H9 (cell line): Measurements from ENCODE around the gene DAB1. TPM values are rescaled to one million over a fixed set of nuclear protein-coding genes. Genes with fewer than 3 reads are reported as not detected.

ENCODE experiments used
- DNase-seq: peaks from one replicate; pipeline ENCODE4 v3.0.0-alpha.2; 2017
- H2AFZ ChIP-seq: one replicate; pipeline ENCODE4 v1.6.1; 2013; ENCODE audit warnings: mild to moderate bottlenecking, low read length, control low read depth, moderate library complexity
- H2AK5ac ChIP-seq: 2 replicates; pipeline ENCODE4 v1.6.1; 2013; ENCODE audit warnings: low read length, control low read depth, mixed read lengths; ENCODE audit not compliant: insufficient read length
- H2BK120ac ChIP-seq: one replicate; pipeline ENCODE4 v1.6.1; 2013; ENCODE audit warnings: low read depth, mild to moderate bottlenecking, low read length, control low read depth, inconsistent platforms; ENCODE audit not compliant: poor library complexity, severe bottlenecking
- H2BK12ac ChIP-seq: 2 replicates; pipeline ENCODE4 v1.6.1; 2013; ENCODE audit warnings: low read length, control low read depth, mixed read lengths, low read depth; ENCODE audit not compliant: insufficient read length
- H2BK15ac ChIP-seq: 2 replicates; pipeline ENCODE4 v1.6.1; 2013; ENCODE audit warnings: low read depth, low read length, control low read depth
- H2BK20ac ChIP-seq: one replicate; pipeline ENCODE4 v1.6.1; 2013; ENCODE audit warnings: low read depth, mild to moderate bottlenecking, low read length, control low read depth, inconsistent platforms; ENCODE audit not compliant: poor library complexity, severe bottlenecking
- H2BK5ac ChIP-seq: 2 replicates; pipeline ENCODE4 v1.6.1; 2013; ENCODE audit warnings: low read length, control low read depth, mixed read lengths; ENCODE audit not compliant: insufficient read length
- H3K14ac ChIP-seq: 2 replicates; pipeline ENCODE4 v1.6.1; 2013; ENCODE audit warnings: low read length, control low read depth; ENCODE audit not compliant: insufficient read depth
- H3K18ac ChIP-seq: 2 replicates; pipeline ENCODE4 v1.6.1; 2013; ENCODE audit warnings: low read depth, mild to moderate bottlenecking, mixed read lengths, low read length, control low read depth; ENCODE audit not compliant: insufficient read length
- H3K23ac ChIP-seq: 2 replicates; pipeline ENCODE4 v1.6.1; 2013; ENCODE audit warnings: low read length, control low read depth, mixed read lengths, low read depth; ENCODE audit not compliant: insufficient read length
- H3K23me2 ChIP-seq: 2 replicates; pipeline ENCODE4 v1.6.1; 2013; ENCODE audit warnings: low read depth, mild to moderate bottlenecking, mixed read lengths, low read length, control low read depth; ENCODE audit not compliant: insufficient read length, poor library complexity, severe bottlenecking
- H3K27ac ChIP-seq: 2 replicates; pipeline ENCODE4 v1.5.1; 2013; ENCODE audit warnings: low read length, control low read depth, mixed read lengths, low read depth; ENCODE audit not compliant: insufficient read length
- H3K27me3 ChIP-seq: 2 replicates; pipeline ENCODE4 v1.6.1; 2013; ENCODE audit warnings: low read length, control low read depth, inconsistent platforms; ENCODE audit not compliant: insufficient read depth
- H3K4ac ChIP-seq: 2 replicates; pipeline ENCODE4 v1.6.1; 2013; ENCODE audit warnings: low read depth, mild to moderate bottlenecking, control low read depth, inconsistent platforms, low read length, moderate library complexity
- H3K4me1 ChIP-seq: 2 replicates; pipeline ENCODE4 v1.6.1; 2013; ENCODE audit warnings: low read length, control low read depth, inconsistent platforms; ENCODE audit not compliant: insufficient read depth
- H3K4me2 ChIP-seq: 2 replicates; pipeline ENCODE4 v1.6.1; 2013; ENCODE audit warnings: low read length, control low read depth, mixed read lengths; ENCODE audit not compliant: insufficient read length, insufficient read depth
- H3K56ac ChIP-seq: 2 replicates; pipeline ENCODE4 v1.6.1; 2013; ENCODE audit warnings: low read depth, mild to moderate bottlenecking, mixed read lengths, low read length, control low read depth; ENCODE audit not compliant: insufficient read length
- H3K79me1 ChIP-seq: 2 replicates; pipeline ENCODE4 v1.6.1; 2013; ENCODE audit warnings: low read depth, mild to moderate bottlenecking, moderate library complexity, low read length, control low read depth, inconsistent platforms; ENCODE audit not compliant: insufficient read depth, poor library complexity, severe bottlenecking
- H3K79me2 ChIP-seq: 2 replicates; pipeline ENCODE4 v1.6.1; 2013; ENCODE audit warnings: low read length, control low read depth, inconsistent platforms; ENCODE audit not compliant: insufficient read depth
- H3K9ac ChIP-seq: 2 replicates; pipeline ENCODE4 v1.6.1; 2013; ENCODE audit warnings: low read length, control low read depth, mixed read lengths; ENCODE audit not compliant: insufficient read length; ENCODE audit errors: extremely low read depth
- H3K9me3 ChIP-seq: one replicate; pipeline ENCODE4 v1.6.1; 2013; ENCODE audit warnings: low read depth, low read length, inconsistent platforms; ENCODE audit not compliant: control insufficient read depth
- H3T11ph ChIP-seq: one replicate; pipeline ENCODE4 v1.6.1; 2013; ENCODE audit warnings: mild to moderate bottlenecking, low read length, control low read depth, inconsistent platforms
- H4K20me1 ChIP-seq: one replicate; pipeline ENCODE4 v1.6.1; 2013; ENCODE audit not compliant: control insufficient read depth, insufficient read length, insufficient read depth
- H4K5ac ChIP-seq: 2 replicates; pipeline ENCODE4 v1.6.1; 2013; ENCODE audit warnings: low read depth, mild to moderate bottlenecking, mixed read lengths, low read length, control low read depth; ENCODE audit not compliant: insufficient read length
- H4K8ac ChIP-seq: replicated peaks from 2 replicates; pipeline ENCODE4 v1.6.1; 2013; ENCODE audit warnings: low read length, control low read depth, mixed read lengths, low read depth; ENCODE audit not compliant: insufficient read length
- H4K91ac ChIP-seq: 2 replicates; pipeline ENCODE4 v1.6.1; 2013; ENCODE audit warnings: low read depth, mild to moderate bottlenecking, moderate library complexity, mixed read lengths, low read length, control low read depth; ENCODE audit not compliant: insufficient read length
- H3K27ac Mint-ChIP-seq, 3 experiments: 2 replicates in 2 of 3; 3 replicates in 1 of 3; pipeline ENCODE4 v1.8.0; 2020 to 2021; ENCODE audit warnings: mixed read lengths in 3 of 3, mild to moderate bottlenecking in 1 of 3, moderate library complexity in 1 of 3
- H3K27me3 Mint-ChIP-seq: 2 replicates; pipeline ENCODE4 v1.8.0; 2021; ENCODE audit warnings: low read depth, mild to moderate bottlenecking, moderate library complexity, mixed read lengths
- H3K36me3 Mint-ChIP-seq, 3 experiments: 2 replicates in 2 of 3; 3 replicates in 1 of 3; pipeline ENCODE4 v1.8.0; 2020 to 2021; ENCODE audit warnings: low read depth in 3 of 3, mixed read lengths in 3 of 3; ENCODE audit not compliant: insufficient read depth in 1 of 3
- H3K4me1 Mint-ChIP-seq, 2 experiments: 2 replicates each; pipeline ENCODE4 v1.8.0; 2020; ENCODE audit warnings: mixed read lengths in 2 of 2
- H3K4me3 Mint-ChIP-seq, 2 experiments: 2 replicates in 1 of 2; 3 replicates in 1 of 2; pipeline ENCODE4 v1.8.0; 2020 to 2021; ENCODE audit warnings: mild to moderate bottlenecking in 2 of 2, mixed read lengths in 2 of 2, moderate library complexity in 1 of 2
- H3K9me3 Mint-ChIP-seq, 2 experiments: 2 replicates in 1 of 2; 3 replicates in 1 of 2; pipeline ENCODE4 v1.8.0; 2020; ENCODE audit warnings: mild to moderate bottlenecking in 2 of 2, mixed read lengths in 2 of 2, moderate library complexity in 1 of 2
- CTCF ChIP-seq: fragments of 200-600 bp; sonication (generic); conservative IDR thresholded peaks from 3 replicates; pipeline ENCODE4 v1.8.0; 2021; ENCODE audit warnings: antibody characterized with exemption, mild to moderate bottlenecking
- WGBS: extraction: QIAGEN DNeasy Blood & Tissue Kit; methylation state at CpG from one replicate; pipeline ENCODE4 v1.1.7; 2013; ENCODE audit warnings: missing lambda C conversion rate, low lambda C conversion rate, mixed read lengths; ENCODE audit not compliant: insufficient read length; ENCODE audit errors: extremely low coverage; 5-methylcytosine and 5-hydroxymethylcytosine counted together
- total RNA-seq: library from RNA; stranded (reverse); gene quantifications from 2 replicates; pipeline ENCODE4 v1.2.1, GENCODE V29; 2021

DAB1 gene
- total RNA-seq, 1 experiment from 2014 or later: 9.3 TPM

GRCh38 chr1:57316861-57317260 lies 107.0 kb downstream of the DAB1 start:
- Histone ChIP-seq H4K20me1 (no peaks in the 10 kb centered on the region), H3K9me3 (no peaks in the 10 kb centered on the region), H4K91ac (no peak overlapping the region), H2BK5ac (no peak overlapping the region), H2BK120ac (no peak overlapping the region), H2BK15ac (no peak overlapping the region), H2AFZ (no peak overlapping the region), H3K23ac (no peak overlapping the region), H3K18ac (no peak overlapping the region), H2BK20ac (no peak overlapping the region), H3K27ac (no peak overlapping the region), H3K23me2 (no peaks in the 10 kb centered on the region), H3T11ph (no peak overlapping the region), H3K79me1 (no peaks in the 10 kb centered on the region), H3K4ac (no peak overlapping the region), H4K5ac (no peak overlapping the region), H3K14ac (no peak overlapping the region), H3K4me1 (no peaks in the 10 kb centered on the region), H3K27me3 (no peaks in the 10 kb centered on the region), H2BK12ac (no peak overlapping the region), H3K4me2 (no peak overlapping the region), H3K56ac (no peak overlapping the region), H4K8ac (no peak overlapping the region), H2AK5ac (no peak overlapping the region), H3K9ac (no peak overlapping the region), H3K79me2 (no peaks in the 10 kb centered on the region)
- no peak overlapping the region for H3K4me3 Mint-ChIP-seq
- H3K36me3 Mint-ChIP-seq: peaks cover 4 to 8% (median 7%) of the 10 kb centered on the region in 3 experiments; a peak in 4 of 7 replicates
- no peak for TF ChIP-seq CTCF
- no peak overlapping the region for H3K27ac Mint-ChIP-seq
- peaks cover 0 to 7% of the 10 kb centered on the region in 2 experiments; a peak in 2 of 4 replicates for H3K4me1 Mint-ChIP-seq
- peaks cover 8 to 9% of the 10 kb centered on the region in 2 experiments; a peak in 4 of 5 replicates for H3K9me3 Mint-ChIP-seq
- WGBS: no CpG with 5 or more reads among the region's 4 CpGs
- H3K27me3 Mint-ChIP-seq: no peaks in the 10 kb centered on the region
- no peak for DNase-seq
